ENCODE data around the gene SLC25A25.
A peak's percentile ranks its signal among the peaks of the same experiment; 100 is the strongest.

SLC25A25 gene

DNA sequence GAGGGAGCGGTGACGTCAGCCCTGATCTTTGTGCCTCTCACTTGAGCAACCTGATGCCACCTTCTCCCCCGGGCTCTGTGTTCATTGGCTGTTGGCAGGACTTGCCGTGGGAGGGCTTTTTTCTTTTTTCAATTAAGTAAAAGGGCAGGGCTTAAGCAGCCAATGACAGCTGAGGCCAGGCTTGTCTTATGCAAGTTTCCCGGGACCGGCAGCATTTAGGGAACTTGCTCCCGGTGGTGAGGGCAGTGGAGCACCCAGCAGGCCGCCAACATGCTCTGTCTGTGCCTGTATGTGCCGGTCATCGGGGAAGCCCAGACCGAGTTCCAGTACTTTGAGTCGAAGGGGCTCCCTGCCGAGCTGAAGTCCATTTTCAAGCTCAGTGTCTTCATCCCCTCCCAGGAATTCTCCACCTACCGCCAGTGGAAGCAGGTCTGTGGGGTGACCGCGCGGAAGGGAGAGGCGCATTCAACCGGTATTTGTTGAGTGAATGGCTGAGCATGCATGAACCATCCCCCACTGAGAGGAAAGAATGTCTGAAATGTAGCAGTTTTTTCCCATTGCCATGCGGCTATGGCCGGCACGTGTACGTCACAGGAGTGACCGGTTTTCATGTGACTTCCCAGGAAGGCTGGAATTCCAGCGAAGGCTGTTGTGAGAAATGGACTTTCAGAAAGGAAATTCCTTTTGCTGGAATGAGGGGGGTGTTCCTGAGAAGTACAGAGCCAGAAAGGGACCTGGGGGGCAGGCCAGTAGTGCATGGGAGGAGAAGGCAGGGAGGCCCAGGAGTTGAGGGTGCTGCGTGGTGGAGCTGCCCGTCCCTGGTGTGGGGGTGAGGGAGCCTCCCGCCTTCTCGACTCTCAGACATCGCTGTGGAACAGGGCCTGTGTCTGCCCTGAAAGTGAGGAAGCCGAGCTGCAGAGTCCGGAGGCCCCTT is 30.5 kb downstream of the SLC25A25 start:
- H2AK5ac ChIP-seq (ENCODE audit: low read length), result no peak overlapping the region
- peak overlapping the region; percentile 83 for H3K4me2 ChIP-seq (ENCODE audit: low read length)
- H3K56ac ChIP-seq (ENCODE audit: low read length), result peak overlapping the region; percentile 82
- H3K36me3 ChIP-seq (ENCODE audit: control insufficient read depth, insufficient read depth, low read length), result peaks cover 3% of the 10 kb centered on the region
- no CpG with 5 or more reads among the region's 32 CpGs for WGBS (ENCODE audit: extremely low coverage, insufficient coverage, low lambda C conversion rate)
- no peak overlapping the region for H3K4ac ChIP-seq (ENCODE audit: low read depth, low read length)
- no peak overlapping the region for H4K5ac ChIP-seq (ENCODE audit: low read length)
- H3K79me1 ChIP-seq (ENCODE audit: low read length), result peaks cover 25% of the 10 kb centered on the region
- H3K27me3 ChIP-seq (ENCODE audit: insufficient read depth, low read length, poor library complexity), result no peaks in the 10 kb centered on the region
- no peak overlapping the region for H3K23ac ChIP-seq (ENCODE audit: low read length)
- peak overlapping the region; percentile 79 for H3K27ac ChIP-seq (ENCODE audit: low read depth, low read length)
- peak overlapping the region; percentile 36 for H3K4me3 ChIP-seq (ENCODE audit: low read length)
- DNase-seq, result peak; percentile 100
- H3K4me1 ChIP-seq (ENCODE audit: control insufficient read depth, low read depth, low read length), result peaks cover 13% of the 10 kb centered on the region
- H3K18ac ChIP-seq (ENCODE audit: low read length), result no peak overlapping the region
- no peak overlapping the region for H2BK15ac ChIP-seq (replicated peaks; ENCODE audit: low read depth)
- peak overlapping the region; percentile 22 for H2BK5ac ChIP-seq (ENCODE audit: low read length)
- H3K9ac ChIP-seq (ENCODE audit: low read length), result peak overlapping the region; percentile 77
- H2BK120ac ChIP-seq (ENCODE audit: low read depth, low read length), result no peak overlapping the region
- no peak overlapping the region for H4K8ac ChIP-seq (ENCODE audit: low read depth, low read length)
- peaks cover 17% of the 10 kb centered on the region for H3K79me2 ChIP-seq (ENCODE audit: control insufficient read depth, insufficient read depth, low read length)

GRCh38 chr9:128099231-128099931 is 31.3 kb downstream of the SLC25A25 start:
- H2BK5ac ChIP-seq (ENCODE audit: low read length), result peak overlapping the region; percentile 22
- no peak overlapping the region for H3K18ac ChIP-seq (ENCODE audit: low read length)
- peaks cover 4% of the 10 kb centered on the region for H3K36me3 ChIP-seq (ENCODE audit: control insufficient read depth, insufficient read depth, low read length)
- no peak overlapping the region for H3K4ac ChIP-seq (ENCODE audit: low read depth, low read length)
- H3K4me2 ChIP-seq (ENCODE audit: low read length), result peak overlapping the region; percentile 83
- no peak overlapping the region for H2AK5ac ChIP-seq (ENCODE audit: low read length)
- H3K27me3 ChIP-seq (ENCODE audit: insufficient read depth, low read length, poor library complexity), result no peaks in the 10 kb centered on the region
- H3K79me1 ChIP-seq (ENCODE audit: low read length), result peaks cover 25% of the 10 kb centered on the region
- no peak overlapping the region for H2BK120ac ChIP-seq (ENCODE audit: low read depth, low read length)
- H4K5ac ChIP-seq (ENCODE audit: low read length), result no peak overlapping the region
- no peak overlapping the region for H3K4me3 ChIP-seq (ENCODE audit: low read length)
- H3K27ac ChIP-seq (ENCODE audit: low read depth, low read length), result peak overlapping the region; percentile 79
- WGBS (ENCODE audit: extremely low coverage, insufficient coverage, low lambda C conversion rate), result no CpG with 5 or more reads among the region's 16 CpGs
- no peak overlapping the region for H4K8ac ChIP-seq (ENCODE audit: low read depth, low read length)
- peak overlapping the region; percentile 82 for H3K56ac ChIP-seq (ENCODE audit: low read length)
- peaks cover 17% of the 10 kb centered on the region for H3K79me2 ChIP-seq (ENCODE audit: control insufficient read depth, insufficient read depth, low read length)
- H3K9ac ChIP-seq (ENCODE audit: low read length), result peak overlapping the region; percentile 77
- H3K4me1 ChIP-seq (ENCODE audit: control insufficient read depth, low read depth, low read length), result peaks cover 13% of the 10 kb centered on the region
- DNase-seq, result peak; percentile 34
- H2BK15ac ChIP-seq (replicated peaks; ENCODE audit: low read depth), result no peak overlapping the region
- peak overlapping the region; percentile 11 for H3K23ac ChIP-seq (ENCODE audit: low read length)

DNA sequence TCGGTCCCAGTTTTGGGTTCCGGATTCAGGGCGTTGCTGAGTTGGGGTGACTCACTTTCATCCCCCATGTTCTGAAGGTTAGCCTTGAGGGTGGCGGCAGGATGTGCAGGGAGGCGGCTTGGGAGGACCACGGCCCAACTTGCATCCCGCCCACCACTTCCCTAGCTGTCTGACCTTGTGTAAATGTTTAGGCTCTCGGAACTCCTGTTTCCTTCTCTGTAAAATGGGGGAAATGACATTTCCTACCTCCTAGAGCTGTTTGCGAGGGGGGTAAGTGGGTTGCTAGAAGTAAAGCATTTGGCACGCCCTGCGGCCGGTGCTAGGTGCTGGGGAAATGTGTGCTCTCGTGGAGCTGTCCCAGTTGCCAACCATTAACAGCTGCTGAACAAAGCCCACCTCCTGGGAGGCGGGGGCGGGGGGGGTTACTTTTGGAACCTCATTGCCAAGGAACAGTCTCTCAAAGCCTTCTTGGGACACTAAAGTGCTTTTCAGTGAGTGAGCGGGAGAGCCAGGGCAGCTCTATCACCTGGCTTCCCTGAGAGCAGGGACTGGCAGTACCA is 32.0 kb downstream of the SLC25A25 start:
- H3K9ac ChIP-seq (ENCODE audit: low read length), result no peak overlapping the region
- peaks cover 13% of the 10 kb centered on the region for H3K4me1 ChIP-seq (ENCODE audit: control insufficient read depth, low read depth, low read length)
- no peak overlapping the region for H3K4me3 ChIP-seq (ENCODE audit: low read length)
- no peak overlapping the region for H3K27ac ChIP-seq (ENCODE audit: low read depth, low read length)
- no peak overlapping the region for H2BK15ac ChIP-seq (replicated peaks; ENCODE audit: low read depth)
- H3K56ac ChIP-seq (ENCODE audit: low read length), result peak overlapping the region; percentile 17
- no peak overlapping the region for H3K4me2 ChIP-seq (ENCODE audit: low read length)
- no peak overlapping the region for H2BK5ac ChIP-seq (ENCODE audit: low read length)
- no peak overlapping the region for H2AK5ac ChIP-seq (ENCODE audit: low read length)
- no peak overlapping the region for H3K18ac ChIP-seq (ENCODE audit: low read length)
- no peak for DNase-seq
- no peak overlapping the region for H3K4ac ChIP-seq (ENCODE audit: low read depth, low read length)
- no peak overlapping the region for H3K23ac ChIP-seq (ENCODE audit: low read length)
- WGBS (ENCODE audit: extremely low coverage, insufficient coverage, low lambda C conversion rate), result no CpG with 5 or more reads among the region's 16 CpGs
- H2BK120ac ChIP-seq (ENCODE audit: low read depth, low read length), result no peak overlapping the region
- H4K8ac ChIP-seq (ENCODE audit: low read depth, low read length), result no peak overlapping the region
- H3K79me2 ChIP-seq (ENCODE audit: control insufficient read depth, insufficient read depth, low read length), result peaks cover 17% of the 10 kb centered on the region
- H4K5ac ChIP-seq (ENCODE audit: low read length), result no peak overlapping the region
- H3K79me1 ChIP-seq (ENCODE audit: low read length), result peaks cover 25% of the 10 kb centered on the region
- H3K36me3 ChIP-seq (ENCODE audit: control insufficient read depth, insufficient read depth, low read length), result peaks cover 4% of the 10 kb centered on the region
- H3K27me3 ChIP-seq (ENCODE audit: insufficient read depth, low read length, poor library complexity), result no peaks in the 10 kb centered on the region

- no peak overlapping the region for H3K9ac ChIP-seq (ENCODE audit: low read length)
- peaks cover 17% of the 10 kb centered on the region for H3K79me2 ChIP-seq (ENCODE audit: control insufficient read depth, insufficient read depth, low read length)
- H3K36me3 ChIP-seq (ENCODE audit: control insufficient read depth, insufficient read depth, low read length), result peaks cover 4% of the 10 kb centered on the region
- no peak overlapping the region for H3K4me2 ChIP-seq (ENCODE audit: low read length)
- no peaks in the 10 kb centered on the region for H3K27me3 ChIP-seq (ENCODE audit: insufficient read depth, low read length, poor library complexity)
- H2BK15ac ChIP-seq (replicated peaks; ENCODE audit: low read depth), result no peak overlapping the region
- H3K4me1 ChIP-seq (ENCODE audit: control insufficient read depth, low read depth, low read length), result peaks cover 13% of the 10 kb centered on the region
- no peak overlapping the region for H3K4me3 ChIP-seq (ENCODE audit: low read length)
- H3K23ac ChIP-seq (ENCODE audit: low read length), result no peak overlapping the region
- no peak overlapping the region for H3K27ac ChIP-seq (ENCODE audit: low read depth, low read length)
- peaks cover 25% of the 10 kb centered on the region for H3K79me1 ChIP-seq (ENCODE audit: low read length)
- H2BK5ac ChIP-seq (ENCODE audit: low read length), result no peak overlapping the region
- no peak overlapping the region for H3K18ac ChIP-seq (ENCODE audit: low read length)
- H2AK5ac ChIP-seq (ENCODE audit: low read length), result no peak overlapping the region
- H3K56ac ChIP-seq (ENCODE audit: low read length), result no peak overlapping the region
- H3K4ac ChIP-seq (ENCODE audit: low read depth, low read length), result no peak overlapping the region
- no peak overlapping the region for H4K5ac ChIP-seq (ENCODE audit: low read length)
- WGBS (ENCODE audit: extremely low coverage, insufficient coverage, low lambda C conversion rate), result no CpG with 5 or more reads among the region's 10 CpGs
- no peak overlapping the region for H4K8ac ChIP-seq (ENCODE audit: low read depth, low read length)
- no peak overlapping the region for H2BK120ac ChIP-seq (ENCODE audit: low read depth, low read length)
- DNase-seq, result no peak
These were observed 32.5 kb downstream of the SLC25A25 start for GRCh38 chr9:128100581-128100980.

- no peak overlapping the region for H3K18ac ChIP-seq (ENCODE audit: low read length)
- DNase-seq, result no peak
- H2AK5ac ChIP-seq (ENCODE audit: low read length), result no peak overlapping the region
- peaks cover 25% of the 10 kb centered on the region for H3K79me1 ChIP-seq (ENCODE audit: low read length)
- no peak overlapping the region for H3K4me2 ChIP-seq (ENCODE audit: low read length)
- no peak overlapping the region for H2BK5ac ChIP-seq (ENCODE audit: low read length)
- H3K4me1 ChIP-seq (ENCODE audit: control insufficient read depth, low read depth, low read length), result peaks cover 13% of the 10 kb centered on the region
- H3K36me3 ChIP-seq (ENCODE audit: control insufficient read depth, insufficient read depth, low read length), result peaks cover 4% of the 10 kb centered on the region
- no peak overlapping the region for H3K56ac ChIP-seq (ENCODE audit: low read length)
- no peak overlapping the region for H2BK120ac ChIP-seq (ENCODE audit: low read depth, low read length)
- no peak overlapping the region for H3K23ac ChIP-seq (ENCODE audit: low read length)
- H4K5ac ChIP-seq (ENCODE audit: low read length), result no peak overlapping the region
- no peaks in the 10 kb centered on the region for H3K27me3 ChIP-seq (ENCODE audit: insufficient read depth, low read length, poor library complexity)
- H3K27ac ChIP-seq (ENCODE audit: low read depth, low read length), result no peak overlapping the region
- WGBS (ENCODE audit: extremely low coverage, insufficient coverage, low lambda C conversion rate), result no CpG with 5 or more reads among the region's 12 CpGs
- H3K79me2 ChIP-seq (ENCODE audit: control insufficient read depth, insufficient read depth, low read length), result peaks cover 17% of the 10 kb centered on the region
- no peak overlapping the region for H4K8ac ChIP-seq (ENCODE audit: low read depth, low read length)
- no peak overlapping the region for H3K4me3 ChIP-seq (ENCODE audit: low read length)
- H2BK15ac ChIP-seq (replicated peaks; ENCODE audit: low read depth), result no peak overlapping the region
- no peak overlapping the region for H3K4ac ChIP-seq (ENCODE audit: low read depth, low read length)
- no peak overlapping the region for H3K9ac ChIP-seq (ENCODE audit: low read length)
These were observed 33.2 kb downstream of the SLC25A25 start for GRCh38 chr9:128101231-128101661.
